Fibroblast of mammary gland (primary cell): ENCODE measurements around the gene CHSY3.

Source experiments
- DNase-seq: peaks from one replicate; pipeline ENCODE4 v3.0.0-alpha.2; 2010; ENCODE audit warnings: low read depth
- H3K4me3 ChIP-seq: 2 replicates; pipeline ENCODE4 v1.5.1; 2011; ENCODE audit warnings: low read depth, mild to moderate bottlenecking, low read length, moderate library complexity; ENCODE audit not compliant: control insufficient read depth
- TF ChIP-seq, protein P1 (sequence below): conservative IDR thresholded peaks from 2 replicates; pipeline ENCODE4 v1.5.1; 2011; ENCODE audit warnings: low read depth, low read length, inconsistent platforms; ENCODE audit not compliant: control insufficient read depth, insufficient read depth

Gene CHSY3

DNA sequence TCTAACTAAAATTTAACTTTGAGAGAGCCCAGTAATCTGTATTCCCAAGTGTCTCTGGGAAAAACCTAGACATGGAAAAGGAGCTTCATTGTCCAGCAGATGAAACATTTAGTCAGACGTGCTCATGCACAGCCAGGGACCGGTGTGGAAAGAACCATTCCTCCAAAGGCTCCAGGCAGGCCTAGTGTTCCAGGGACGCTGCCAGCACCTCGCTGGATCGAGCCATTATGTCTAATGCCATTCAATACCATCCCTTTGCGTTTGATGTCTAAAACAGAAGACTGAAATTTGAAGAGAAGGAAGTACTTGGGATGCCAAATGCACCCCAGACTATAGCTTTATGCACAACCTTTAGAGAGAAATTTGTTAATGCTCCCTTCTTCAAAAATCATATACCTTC lies 1.4 kb upstream of the CHSY3 start:
- no peak overlapping the region for H3K4me3 ChIP-seq
- TF ChIP-seq, protein P1, sequence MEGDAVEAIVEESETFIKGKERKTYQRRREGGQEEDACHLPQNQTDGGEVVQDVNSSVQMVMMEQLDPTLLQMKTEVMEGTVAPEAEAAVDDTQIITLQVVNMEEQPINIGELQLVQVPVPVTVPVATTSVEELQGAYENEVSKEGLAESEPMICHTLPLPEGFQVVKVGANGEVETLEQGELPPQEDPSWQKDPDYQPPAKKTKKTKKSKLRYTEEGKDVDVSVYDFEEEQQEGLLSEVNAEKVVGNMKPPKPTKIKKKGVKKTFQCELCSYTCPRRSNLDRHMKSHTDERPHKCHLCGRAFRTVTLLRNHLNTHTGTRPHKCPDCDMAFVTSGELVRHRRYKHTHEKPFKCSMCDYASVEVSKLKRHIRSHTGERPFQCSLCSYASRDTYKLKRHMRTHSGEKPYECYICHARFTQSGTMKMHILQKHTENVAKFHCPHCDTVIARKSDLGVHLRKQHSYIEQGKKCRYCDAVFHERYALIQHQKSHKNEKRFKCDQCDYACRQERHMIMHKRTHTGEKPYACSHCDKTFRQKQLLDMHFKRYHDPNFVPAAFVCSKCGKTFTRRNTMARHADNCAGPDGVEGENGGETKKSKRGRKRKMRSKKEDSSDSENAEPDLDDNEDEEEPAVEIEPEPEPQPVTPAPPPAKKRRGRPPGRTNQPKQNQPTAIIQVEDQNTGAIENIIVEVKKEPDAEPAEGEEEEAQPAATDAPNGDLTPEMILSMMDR: no peak
- DNase-seq: no peak

DNA sequence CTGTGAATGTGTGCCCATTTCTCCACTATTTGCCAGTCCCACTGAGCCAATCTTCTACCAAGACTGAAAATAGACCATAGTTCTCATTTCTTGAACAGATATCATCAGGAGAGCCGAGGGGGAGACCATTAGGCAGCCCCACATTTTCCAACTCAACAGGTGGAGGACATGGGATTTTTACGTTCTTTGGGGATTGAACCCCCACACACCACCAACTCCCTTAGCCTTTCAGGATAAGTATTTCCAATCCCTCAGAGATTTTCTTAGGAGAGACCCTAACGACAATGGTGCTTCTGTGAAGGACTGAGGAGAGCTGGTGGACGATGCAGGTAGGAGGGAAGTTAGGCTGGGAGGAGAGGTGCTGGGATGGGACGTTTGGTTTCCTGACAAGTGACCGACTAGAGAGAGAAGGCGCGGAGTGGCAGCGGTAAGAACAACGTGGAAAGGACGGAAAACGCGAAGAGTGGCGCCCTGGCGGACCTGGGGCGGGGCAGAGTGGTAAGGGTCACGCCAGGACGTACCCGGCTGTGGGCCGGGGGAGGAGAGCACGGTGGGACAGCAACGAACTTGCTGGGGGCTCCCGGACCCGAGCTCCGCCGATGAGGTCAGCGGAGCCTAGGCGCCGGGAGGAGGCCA lies 681 bp upstream of the CHSY3 start:
- peak overlapping the region; percentile 67 for H3K4me3 ChIP-seq
- DNase-seq: no peak
- TF ChIP-seq, protein P1: no peak

DNA sequence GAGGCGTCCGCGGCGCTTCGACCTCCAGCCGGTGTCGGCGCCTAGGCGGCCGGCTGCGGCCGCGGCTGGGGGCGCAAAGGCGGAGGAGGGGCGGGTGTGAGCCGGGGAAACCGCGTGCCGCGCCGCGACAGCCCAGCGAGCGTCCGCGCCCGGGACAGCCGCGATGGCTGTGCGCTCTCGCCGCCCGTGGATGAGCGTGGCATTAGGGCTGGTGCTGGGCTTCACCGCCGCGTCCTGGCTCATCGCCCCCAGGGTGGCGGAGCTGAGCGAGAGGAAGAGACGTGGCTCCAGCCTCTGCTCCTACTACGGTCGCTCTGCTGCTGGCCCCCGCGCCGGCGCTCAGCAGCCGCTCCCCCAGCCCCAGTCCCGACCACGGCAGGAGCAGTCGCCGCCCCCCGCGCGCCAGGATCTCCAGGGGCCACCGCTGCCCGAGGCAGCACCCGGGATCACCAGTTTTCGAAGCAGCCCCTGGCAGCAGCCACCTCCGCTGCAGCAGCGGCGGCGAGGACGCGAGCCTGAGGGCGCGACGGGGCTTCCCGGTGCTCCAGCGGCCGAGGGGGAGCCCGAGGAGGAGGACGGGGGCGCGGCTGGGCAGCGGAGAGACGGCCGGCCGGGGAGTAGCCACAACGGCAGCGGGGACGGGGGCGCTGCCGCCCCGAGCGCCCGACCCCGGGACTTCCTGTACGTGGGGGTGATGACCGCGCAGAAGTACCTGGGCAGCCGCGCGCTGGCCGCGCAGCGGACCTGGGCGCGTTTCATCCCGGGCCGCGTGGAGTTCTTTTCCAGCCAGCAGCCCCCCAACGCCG lies 605 bp downstream of the CHSY3 start:
- TF ChIP-seq, protein P1: no peak
- DNase-seq: peak; percentile 10
- peak overlapping the region; percentile 67 for H3K4me3 ChIP-seq

- TF ChIP-seq, protein P1: no peak
- peak overlapping the region; percentile 67 for H3K4me3 ChIP-seq
- DNase-seq: peak; percentile 21
Observed at GRCh38 chr5:129905473-129906176, 1.4 kb downstream of the CHSY3 start.

- peak; percentile 71 for DNase-seq
Observed at GRCh38 chr5:129906177-129906887, 2.1 kb downstream of the CHSY3 start.

DNA sequence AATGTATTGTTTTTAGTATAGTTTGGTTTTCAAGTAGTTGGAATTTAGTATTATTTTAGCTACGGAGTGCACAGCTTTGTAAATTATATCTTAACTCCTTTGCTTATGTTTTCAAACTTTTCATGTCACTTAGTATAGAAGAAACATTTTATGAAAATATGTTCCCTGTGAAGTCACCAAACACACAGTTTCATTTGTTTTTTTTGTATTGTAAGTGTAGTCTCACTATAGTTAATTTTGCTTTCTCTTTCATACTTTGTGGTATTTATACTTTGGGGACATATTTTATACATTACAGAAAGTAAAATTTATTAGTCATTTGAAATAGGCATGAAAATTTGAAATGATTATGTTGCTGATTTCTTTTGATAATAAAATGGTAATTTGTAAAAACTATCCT lies 5.0 kb downstream of the CHSY3 start:
- TF ChIP-seq, protein P1: no peak
- no peak overlapping the region for H3K4me3 ChIP-seq
- DNase-seq: no peak

More at GRCh38 chr5:129906177-129906887, 2.1 kb downstream of the CHSY3 start:
- H3K4me3 ChIP-seq: peak overlapping the region; percentile 67
- TF ChIP-seq, protein P1: peak; percentile 40
